ENCODE measurements around the gene LRRC32. TPM values are rescaled to one million over a fixed set of nuclear protein-coding genes. Genes with fewer than 3 reads are reported as not detected.

The LRRC32 gene
- total and polyA plus RNA-seq, 10 of the 15 experiments (the other 5 are each of a cell fraction or from before 2014, with no cell fraction given), result 0.56 to 20.8 (median 7.4) TPM

- TF ChIP-seq CUX1 (IDR thresholded peaks at IDR 0.05; ENCODE audit: insufficient replicate concordance, low read depth, low read length), result no peak
Measured at GRCh38 chr11:76626266-76626665, 44.3 kb downstream of the LRRC32 start (continued).

- in situ Hi-C loops (cut with MboI), result loop anchor here (5.0 kb wide), 1 partner anchor 47 kb away; the partner anchor contains the start of gene LRRC32
- ChIA-PET CTCF (interaction anchor here (1.3 to 10.0 kb wide), 2 partner anchors 46 to 55 kb away, joined by 3 to 70 read pairs; partner anchors contain the start of gene LRRC32), POLR2A (interaction anchor here (1.9 kb wide), 1 partner anchor 15 kb away, joined by 4 read pairs; no protein-coding TSS in a partner anchor), RAD21 (ENCODE audit: unreplicated experiment) (interaction anchor here (1.9 to 11.6 kb wide), 3 partner anchors 14 to 46 kb away, joined by 7 to 145 read pairs (median 16); partner anchors contain the start of gene LRRC32), SMC1A (ENCODE audit: uncharacterized antibody, unreplicated experiment) (interaction anchor here (1.1 to 3.2 kb wide), 4 partner anchors 14 to 47 kb away, joined by 3 to 50 read pairs (median 6); partner anchors contain the start of gene LRRC32)
- Histone ChIP-seq H3K27me3 (replicated peaks in 1 of 2; ENCODE audit: control insufficient read depth in 2 of 2, insufficient read depth in 2 of 2, low read length in 1 of 2) (peaks cover 0 to 13% of the 10 kb centered on the region in 2 experiments; a peak in 1 of 4 replicates), H2AFZ (ENCODE audit: control insufficient read depth, low read depth, low read length) (no peak overlapping the region), H4K20me1 (ENCODE audit: control insufficient read depth, insufficient read depth) (no peaks in the 10 kb centered on the region; the same call in 1 of the 2 replicates), H3K4me2 (ENCODE audit: control insufficient read depth, insufficient read depth) (no peak overlapping the region), H3K4me3 (no peak overlapping the region), H3K79me2 (ENCODE audit: control insufficient read depth, insufficient read depth, low read length) (no peaks in the 10 kb centered on the region), H3K36me3 (ENCODE audit: control insufficient read depth in 2 of 2, insufficient read depth in 2 of 2, low read length in 1 of 2) (no peaks in the 10 kb centered on the region), H3K9ac (ENCODE audit: control insufficient read depth, insufficient read depth, low read length) (no peak overlapping the region), H3K4me1 (ENCODE audit: control insufficient read depth, insufficient read depth, low read length) (peaks cover 41% of the 10 kb centered on the region), H3K9me3 (replicated peaks; ENCODE audit: control insufficient read depth, insufficient read depth, low read length) (peaks cover 18% of the 10 kb centered on the region; the same call in 2 of the 3 replicates), H3K27ac (ENCODE audit: control insufficient read depth, insufficient read depth) (no peak overlapping the region)
- TF ChIP-seq ELK1 (IDR thresholded peaks at IDR 0.05; ENCODE audit: low read depth, low read length) (no peak), YY1 (IDR thresholded peaks at IDR 0.05; ENCODE audit: low read depth, low read length) (peak; percentile 74), RCOR1 (conservative IDR thresholded peaks at IDR 0.05; ENCODE audit: low read depth, low read length) (no peak)
- no peak for FAIRE-seq
- intact Hi-C loops (cut with micrococcal nuclease; ENCODE audit: unreplicated experiment), result loop anchor here (2.0 kb wide), 1 partner anchor 47 kb away; no protein-coding TSS in a partner anchor
- DNase-seq (ENCODE audit: low read depth, low spot score), result no peak
- no peak for ATAC-seq
- 83% methylated on average over 1 of the region's 1 CpG for WGBS (ENCODE audit: insufficient coverage, insufficient replicate concordance, low lambda C conversion rate, missing lambda C conversion rate)
- no TSS peak for BruUV-seq (replicated peaks)
Measured at GRCh38 chr11:76625472-76626186, 44.9 kb downstream of the LRRC32 start.
